Thyroid gland (tissue), 4 donors: ENCODE data around the gene TOGARAM2. TPM values are rescaled to one million over a fixed set of nuclear protein-coding genes. Genes with fewer than 3 reads are reported as not detected.

Experiments used
- DNase-seq, 2 donors: peaks; one replicate each; pipeline ENCODE4 v3.0.0-alpha.2; 2019
- H3K27ac ChIP-seq, 3 donors: fragments of 200-600 bp; sonication (generic); 1 replicate in 2 of 3; 2 replicates in 1 of 3; pipeline ENCODE4 v1.5.1; 2016 to 2019; ENCODE audit warnings: mild to moderate bottlenecking in 1 of 3, moderate library complexity in 1 of 3
- H3K27me3 ChIP-seq: fragments of 200-600 bp; sonication (generic); one replicate; pipeline ENCODE4 v1.5.1; 2019
- H3K36me3 ChIP-seq, 2 donors: fragments of 200-600 bp; sonication (generic); one replicate each; pipeline ENCODE4 v1.5.1; 2016 to 2019
- H3K4me1 ChIP-seq, 2 donors: fragments of 200-600 bp; sonication (generic); one replicate each; pipeline ENCODE4 v1.5.1; 2017 to 2019
- H3K4me3 ChIP-seq, 3 donors: fragments of 200-600 bp; sonication (generic); replicated peaks in 1 of 3; 1 replicate in 2 of 3; 2 replicates in 1 of 3; pipeline ENCODE4 v1.5.1; 2016; ENCODE audit warnings: mild to moderate bottlenecking in 1 of 3
- H3K9me3 ChIP-seq: fragments of 200-600 bp; sonication (generic); one replicate; pipeline ENCODE4 v1.5.1; 2017
- CTCF ChIP-seq, 6 experiments: fragments of 200-600 bp in 3 of 6; fragments of 450-650 bp in 3 of 6; sonication (generic) in 3 of 6; IDR thresholded peaks; one replicate each; pipeline ENCODE4 v1.5.1; 2016 to 2019; ENCODE audit warnings: antibody characterized with exemption in 6 of 6, mild to moderate bottlenecking in 2 of 6, inconsistent platforms in 1 of 6, moderate library complexity in 1 of 6
- POLR2A ChIP-seq, 2 donors: fragments of 450-650 bp; IDR thresholded peaks; one replicate each; pipeline ENCODE4 v1.6.1; 2017; ENCODE audit warnings: antibody characterized with exemption in 2 of 2, mild to moderate bottlenecking in 2 of 2, moderate library complexity in 1 of 2
- WGBS, 2 donors: methylation state at CpG; one replicate each; pipeline ENCODE4 v1.1.5; 2017; 5-methylcytosine and 5-hydroxymethylcytosine counted together
- intact Hi-C: fragments of 100-400 bp; cut with DNase I; formaldehyde crosslinking; loops from one replicate; pipeline ENCODE4 v1.15.1; 2023
- total RNA-seq, 4 donors: library from RNA; depleted of rRNA; stranded (reverse); fragments of >200 nt; gene quantifications; one replicate each; pipeline ENCODE4 v1.2.3, GENCODE V29; 2016

The TOGARAM2 gene
- total RNA-seq, 4 donors from 2014 or later = under 0.01 to 0.78 (median 0.35) TPM

GRCh38 chr2:28949190-28949589 lies 31.9 kb upstream of the TOGARAM2 start:
- 89 to 100% methylated on average over 1 of the region's 1 CpG for WGBS, 2 donors
- intact Hi-C loops = no loop called here
- no peak for TF ChIP-seq POLR2A (IDR thresholded peaks at IDR 0.05)
- TF ChIP-seq CTCF (IDR thresholded peaks at IDR 0.05) = no peak
- H3K9me3 ChIP-seq = no peaks in the 10 kb centered on the region
- no peak overlapping the region for H3K27ac ChIP-seq
- H3K36me3 ChIP-seq = peaks cover 19 to 35% of the 10 kb centered on the region in 2 donors
- no peak for DNase-seq
- H3K4me3 ChIP-seq = no peak overlapping the region
- no peaks in the 10 kb centered on the region for H3K4me1 ChIP-seq
- H3K27me3 ChIP-seq = no peaks in the 10 kb centered on the region

- H3K4me1 ChIP-seq = no peaks in the 10 kb centered on the region
- H3K36me3 ChIP-seq = peaks cover 19 to 35% of the 10 kb centered on the region in 2 donors
- H3K27ac ChIP-seq = no peak overlapping the region
- no peak for DNase-seq
- WGBS, 2 donors = 89 to 90% methylated on average over 11 of the region's 11 CpGs
- no peak overlapping the region for H3K4me3 ChIP-seq
- TF ChIP-seq CTCF (IDR thresholded peaks at IDR 0.05) (no peak), POLR2A (IDR thresholded peaks at IDR 0.05) (no peak)
- no peaks in the 10 kb centered on the region for H3K9me3 ChIP-seq
- no peaks in the 10 kb centered on the region for H3K27me3 ChIP-seq
- intact Hi-C loops = loop anchor here (10.0 kb wide), 1 partner anchor 1125 kb away; no protein-coding TSS in a partner anchor
These were observed 31.3 kb upstream of the TOGARAM2 start for GRCh38 chr2:28949617-28950305.

GRCh38 chr2:28950941-28951630 lies 30.0 kb upstream of the TOGARAM2 start:
- no peak for DNase-seq
- 96% methylated on average over 12 of the region's 12 CpGs for WGBS, 2 donors

GRCh38 chr2:28951910-28952835 lies 28.9 kb upstream of the TOGARAM2 start:
- intact Hi-C loops = loop anchor here (10.0 kb wide), 1 partner anchor 1123 kb away; no protein-coding TSS in a partner anchor
- Histone ChIP-seq H3K36me3 (peaks cover 10 to 21% of the 10 kb centered on the region in 2 donors), H3K27ac (peak overlapping the region in 2 of 3 donors; percentile 15 to 46), H3K4me3 (no peak overlapping the region), H3K4me1 (no peaks in the 10 kb centered on the region), H3K27me3 (no peaks in the 10 kb centered on the region), H3K9me3 (no peaks in the 10 kb centered on the region)
- 73% methylated on average over 13 of the region's 13 CpGs for WGBS, 2 donors
- no peak for DNase-seq
- TF ChIP-seq POLR2A (IDR thresholded peaks at IDR 0.05) = no peak
- TF ChIP-seq CTCF (IDR thresholded peaks at IDR 0.05) = no peak

More at GRCh38 chr2:28950941-28951630, 30.0 kb upstream of the TOGARAM2 start:
- no peak overlapping the region for H3K4me3 ChIP-seq
- peaks cover 19 to 32% of the 10 kb centered on the region in 2 donors for H3K36me3 ChIP-seq
- H3K27ac ChIP-seq = peak overlapping the region in 1 of 3 donors; percentile 46
- no peaks in the 10 kb centered on the region for H3K4me1 ChIP-seq
- no peaks in the 10 kb centered on the region for H3K27me3 ChIP-seq
- TF ChIP-seq CTCF (IDR thresholded peaks at IDR 0.05) (no peak), POLR2A (IDR thresholded peaks at IDR 0.05) (no peak)
- intact Hi-C loops = loop anchor here (10.0 kb wide), 1 partner anchor 1124 kb away; no protein-coding TSS in a partner anchor
- H3K9me3 ChIP-seq = no peaks in the 10 kb centered on the region
